Choroid plexus epithelial cell (primary cell): ENCODE data around the gene KIAA1191.
"Not testable (repeated sequence)": the region's sequence is repeated elsewhere in the genome, so short reads cannot be mapped to it uniquely, and the experiment has no call there.

ENCODE experiments used
- DNase-seq: peaks from one replicate; pipeline ENCODE4 v3.0.0-alpha.2; 2010; ENCODE audit warnings: low read depth
- H3K4me3 ChIP-seq: 2 replicates; pipeline ENCODE4 v1.5.1; 2011; ENCODE audit warnings: low read depth, mild to moderate bottlenecking, control low read depth, low read length, moderate library complexity
- TF ChIP-seq, protein P1 (sequence below): conservative IDR thresholded peaks from 2 replicates; pipeline ENCODE4 v1.5.1; 2011; ENCODE audit warnings: low read depth, mild to moderate bottlenecking, control low read depth, inconsistent platforms, low read length, moderate library complexity

The KIAA1191 gene, protein sequence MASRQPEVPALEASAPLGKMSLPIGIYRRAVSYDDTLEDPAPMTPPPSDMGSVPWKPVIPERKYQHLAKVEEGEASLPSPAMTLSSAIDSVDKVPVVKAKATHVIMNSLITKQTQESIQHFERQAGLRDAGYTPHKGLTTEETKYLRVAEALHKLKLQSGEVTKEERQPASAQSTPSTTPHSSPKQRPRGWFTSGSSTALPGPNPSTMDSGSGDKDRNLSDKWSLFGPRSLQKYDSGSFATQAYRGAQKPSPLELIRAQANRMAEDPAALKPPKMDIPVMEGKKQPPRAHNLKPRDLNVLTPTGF

DNA sequence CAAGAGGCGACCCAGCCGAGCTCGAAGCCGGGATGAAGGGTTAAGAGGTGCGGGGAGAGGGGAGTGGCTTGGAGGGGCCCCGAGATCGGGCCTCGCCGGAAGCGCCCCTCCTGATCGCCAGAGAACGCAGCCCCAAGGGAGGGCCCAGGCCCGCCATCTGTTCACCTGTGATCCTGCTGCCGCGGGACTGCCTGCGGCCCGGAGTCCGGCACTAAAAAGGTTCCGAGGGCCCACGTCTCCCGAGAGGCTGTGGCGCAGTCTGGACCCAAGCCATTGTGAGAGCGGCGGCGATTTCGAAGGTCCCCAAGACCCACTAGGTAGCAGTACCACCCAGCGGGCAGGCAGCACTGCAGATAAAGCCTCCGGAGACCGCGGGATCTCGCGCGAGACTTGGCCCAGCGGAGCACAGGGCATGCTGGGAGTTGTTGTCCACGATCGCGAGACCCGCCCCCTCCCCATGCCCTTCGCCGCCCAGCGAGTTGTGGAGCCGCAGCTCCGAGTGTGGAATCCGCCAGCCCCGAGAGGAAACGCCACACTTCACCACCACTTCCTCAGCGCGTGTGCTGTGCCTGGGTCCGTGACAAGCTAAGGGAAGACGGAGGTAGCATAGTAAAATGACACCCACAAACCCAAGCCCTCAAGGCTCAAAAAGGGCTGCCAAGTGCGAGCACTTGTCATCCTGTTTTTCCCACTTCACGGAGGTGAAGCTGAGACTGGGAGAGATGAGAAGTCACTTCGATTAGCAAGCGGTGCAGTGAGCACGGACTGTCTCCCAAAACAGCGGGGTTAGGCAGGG is at the start of gene KIAA1191:
KIAA1191 (minus strand) TSS at position 328 of the 796 bp plus-strand sequence. CDS start 2,256 bp downstream, outside the sequence.
- DNase-seq = peak; percentile 91
- TF ChIP-seq, protein P1, sequence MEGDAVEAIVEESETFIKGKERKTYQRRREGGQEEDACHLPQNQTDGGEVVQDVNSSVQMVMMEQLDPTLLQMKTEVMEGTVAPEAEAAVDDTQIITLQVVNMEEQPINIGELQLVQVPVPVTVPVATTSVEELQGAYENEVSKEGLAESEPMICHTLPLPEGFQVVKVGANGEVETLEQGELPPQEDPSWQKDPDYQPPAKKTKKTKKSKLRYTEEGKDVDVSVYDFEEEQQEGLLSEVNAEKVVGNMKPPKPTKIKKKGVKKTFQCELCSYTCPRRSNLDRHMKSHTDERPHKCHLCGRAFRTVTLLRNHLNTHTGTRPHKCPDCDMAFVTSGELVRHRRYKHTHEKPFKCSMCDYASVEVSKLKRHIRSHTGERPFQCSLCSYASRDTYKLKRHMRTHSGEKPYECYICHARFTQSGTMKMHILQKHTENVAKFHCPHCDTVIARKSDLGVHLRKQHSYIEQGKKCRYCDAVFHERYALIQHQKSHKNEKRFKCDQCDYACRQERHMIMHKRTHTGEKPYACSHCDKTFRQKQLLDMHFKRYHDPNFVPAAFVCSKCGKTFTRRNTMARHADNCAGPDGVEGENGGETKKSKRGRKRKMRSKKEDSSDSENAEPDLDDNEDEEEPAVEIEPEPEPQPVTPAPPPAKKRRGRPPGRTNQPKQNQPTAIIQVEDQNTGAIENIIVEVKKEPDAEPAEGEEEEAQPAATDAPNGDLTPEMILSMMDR = peak; percentile 37
- H3K4me3 ChIP-seq = peak within 1 kb of the TSS; percentile 97

DNA sequence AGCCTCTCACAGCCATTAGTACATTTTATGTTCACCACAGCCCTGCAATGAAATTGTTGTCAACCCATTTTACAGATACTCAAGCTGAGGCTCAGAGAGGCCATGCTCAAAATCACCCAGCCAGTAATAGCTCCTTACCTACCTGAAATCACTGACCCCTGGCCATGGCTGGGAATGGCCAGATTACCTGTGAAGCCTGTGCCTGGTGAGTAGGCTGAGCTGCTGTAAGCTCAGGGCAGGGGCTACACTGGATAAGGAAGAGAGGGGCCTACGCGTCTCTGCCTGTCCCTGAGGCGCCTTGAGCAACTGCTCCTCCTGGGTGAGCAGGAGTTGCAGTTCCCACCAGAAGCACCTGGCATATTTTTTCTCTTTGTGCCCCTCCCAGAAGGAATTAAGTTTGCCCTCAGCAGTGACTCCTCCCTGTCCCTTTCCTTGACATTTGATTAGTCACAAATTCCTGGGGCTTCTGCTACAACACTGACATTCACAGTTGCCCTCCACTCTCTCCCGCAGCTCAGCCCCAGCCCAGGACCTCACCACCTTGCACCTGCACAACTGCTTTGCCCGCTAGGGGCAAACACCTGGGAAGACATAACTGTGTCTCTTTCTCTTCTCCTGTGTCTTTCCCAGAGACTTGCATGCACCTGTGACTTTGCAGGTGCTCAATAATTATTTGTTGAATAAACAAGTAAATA is 49.1 kb upstream of the KIAA1191 start:
- no peak overlapping the region for H3K4me3 ChIP-seq
- no peak for DNase-seq
- TF ChIP-seq, protein P1 = no peak

DNA sequence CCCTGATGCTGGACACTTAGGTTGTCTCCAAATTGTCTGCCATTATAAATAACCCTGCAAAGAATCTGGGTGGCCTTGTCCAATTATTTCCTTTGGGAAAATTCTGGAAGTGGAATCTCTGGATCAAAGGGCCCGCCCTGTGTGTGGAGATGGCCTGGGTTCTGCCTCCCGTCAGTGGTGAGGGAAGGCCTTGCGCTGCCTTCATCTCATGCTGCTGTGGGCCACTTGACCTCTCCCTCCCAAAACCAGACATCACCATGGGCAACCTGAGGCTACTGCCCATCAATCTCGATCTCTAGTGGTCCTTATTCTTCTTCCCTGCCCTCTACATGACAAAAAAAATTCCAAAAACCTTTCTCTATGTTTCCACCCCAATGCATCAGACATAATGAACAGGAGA is 48.2 kb upstream of the KIAA1191 start:
- no peak overlapping the region for H3K4me3 ChIP-seq

DNA sequence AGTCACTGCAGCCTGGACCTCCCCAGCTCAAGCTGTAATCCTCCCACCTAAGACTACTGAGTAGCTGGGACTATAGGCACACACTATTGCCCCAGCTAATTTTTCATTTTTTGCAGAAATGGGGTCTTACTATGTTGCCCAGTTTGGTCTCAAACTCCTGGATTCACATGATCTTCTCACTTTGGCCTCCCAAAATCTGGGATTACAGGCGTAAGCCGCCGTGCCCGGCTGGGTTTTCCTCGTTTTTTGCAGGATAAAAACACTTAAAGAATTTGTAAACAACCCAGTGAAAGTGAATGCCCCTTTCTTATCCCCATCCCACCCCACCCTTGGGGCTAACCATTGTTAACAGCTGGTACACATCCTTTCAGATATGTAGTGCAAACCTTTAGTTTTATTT is 47.0 kb upstream of the KIAA1191 start:
- DNase-seq = no peak
- no peak overlapping the region for H3K4me3 ChIP-seq
- TF ChIP-seq, protein P1 = no peak

More for the DNA sequence above, 48.2 kb upstream of the KIAA1191 start:
- DNase-seq = no peak
- TF ChIP-seq, protein P1 = no peak

DNA sequence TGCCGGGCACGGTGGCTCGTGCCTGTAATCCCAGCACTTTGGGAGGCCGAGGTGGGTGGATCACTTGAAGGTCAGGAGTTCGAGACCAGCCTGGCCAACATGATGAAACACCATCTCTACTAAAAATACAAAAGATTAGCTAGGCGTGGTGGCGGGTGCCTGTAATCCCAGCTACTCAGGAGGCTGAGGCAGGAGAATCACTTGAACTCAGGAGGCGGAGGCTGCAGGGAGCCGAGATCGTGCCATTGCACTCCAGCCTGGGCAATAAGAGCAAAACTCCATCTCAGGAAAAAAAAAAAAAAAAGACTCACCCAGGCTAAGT is 46.6 kb upstream of the KIAA1191 start:
- DNase-seq, H3K4me3 ChIP-seq: not testable (repeated sequence)

DNA sequence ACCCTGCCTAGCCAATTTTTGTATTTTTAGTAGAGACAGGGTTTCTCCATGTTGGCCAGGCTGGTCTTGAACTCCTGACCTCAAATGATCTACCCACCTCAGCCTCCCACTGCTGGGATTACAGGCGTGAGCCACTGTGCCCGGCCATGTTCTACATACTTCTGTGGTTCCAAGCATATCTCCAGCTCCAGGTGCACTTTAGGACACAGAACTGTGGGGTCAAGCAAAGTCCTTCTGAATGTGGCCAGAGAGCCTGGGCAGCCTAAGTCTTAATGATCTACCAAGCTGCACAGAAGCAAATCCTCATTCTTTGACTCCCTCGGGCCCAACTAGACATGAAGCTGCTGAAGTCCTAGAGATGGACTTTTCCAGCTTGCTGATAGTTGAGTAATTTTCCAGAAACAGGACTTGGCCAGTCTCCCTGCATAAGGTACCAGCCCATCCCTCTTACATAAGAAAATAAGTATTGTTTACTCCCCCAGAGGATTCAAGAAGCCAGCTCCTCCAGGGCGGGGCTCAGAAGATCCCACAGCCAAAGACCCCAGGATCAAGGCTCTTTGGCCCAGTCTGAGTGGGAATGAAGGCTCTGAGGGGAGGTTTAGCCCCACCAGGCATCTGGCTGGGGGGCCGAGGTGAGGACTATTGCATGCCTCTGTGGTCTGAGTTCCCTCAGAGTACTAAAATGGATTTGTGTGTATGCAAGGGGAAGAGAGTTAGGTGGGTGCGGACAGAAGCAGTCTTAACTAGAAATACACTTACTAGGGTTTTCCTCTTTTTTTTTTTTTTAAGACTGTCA is 46.1 kb upstream of the KIAA1191 start:
- DNase-seq = no peak
- H3K4me3 ChIP-seq = no peak overlapping the region
- TF ChIP-seq, protein P1 = no peak
